H1 (cell line): ENCODE measurements around the gene GATD1. TPM values are rescaled to one million over a fixed set of nuclear protein-coding genes. Genes with fewer than 3 reads are reported as not detected.

Source experiments
- CTCF ChIA-PET: fragments of 300-600 bp; sonication (Branson Sonifier 250); formaldehyde crosslinking; loops from one replicate; lab custom pipeline; 2021; ENCODE audit not compliant: partially characterized antibody; lab: Charles Lee
- POLR2A ChIA-PET: fragments of 300-600 bp; sonication (Branson Sonifier 250); formaldehyde crosslinking; loops from one replicate; lab custom pipeline; 2021; ENCODE audit warnings: inconsistent platforms; ENCODE audit not compliant: partially characterized antibody; lab: Charles Lee
- DNase-seq, 2 experiments: peaks; one replicate each; pipeline versions ENCODE4 v3.0.0 to v3.0.0-alpha.2; 2010 to 2022; ENCODE audit warnings: low spot score in 2 of 2, low read depth in 1 of 2, mixed read lengths in 1 of 2
- FAIRE-seq: peaks from 2 replicates; lab custom pipeline; 2011; peaks lifted over from hg19 to GRCh38; lab: Jason Lieb, UNC
- H2AFZ ChIP-seq: 2 replicates; pipeline ENCODE4 v1.8.1; 2012; ENCODE audit warnings: low read length, inconsistent platforms
- H2AK5ac ChIP-seq: 2 replicates; pipeline ENCODE4 v1.6.1; 2013; ENCODE audit warnings: low read depth, low read length
- H2BK120ac ChIP-seq: replicated peaks from 2 replicates; pipeline ENCODE3; 2013; ENCODE audit warnings: low read depth, low read length, inconsistent platforms
- H2BK12ac ChIP-seq: 2 replicates; pipeline ENCODE4 v1.6.1; 2013; ENCODE audit warnings: low read depth, low read length
- H2BK15ac ChIP-seq: 2 replicates; pipeline ENCODE4 v1.6.1; 2013; ENCODE audit warnings: low read length
- H2BK20ac ChIP-seq: 2 replicates; pipeline ENCODE4 v1.6.1; 2013; ENCODE audit warnings: low read length
- H2BK5ac ChIP-seq: 2 replicates; pipeline ENCODE4 v1.6.1; 2013; ENCODE audit warnings: low read depth, low read length
- H3K14ac ChIP-seq: 2 replicates; pipeline ENCODE4 v1.6.1; 2013; ENCODE audit warnings: inconsistent platforms; ENCODE audit not compliant: insufficient read length
- H3K18ac ChIP-seq: 2 replicates; pipeline ENCODE4 v1.6.1; 2013; ENCODE audit warnings: low read length; ENCODE audit errors: extremely low read depth
- H3K23ac ChIP-seq: 2 replicates; pipeline ENCODE4 v1.6.1; 2013; ENCODE audit warnings: inconsistent platforms; ENCODE audit not compliant: insufficient read length
- H3K23me2 ChIP-seq: 2 replicates; pipeline ENCODE4 v1.6.1; 2013; ENCODE audit warnings: low read depth, low read length
- H3K27ac ChIP-seq: 2 replicates; pipeline ENCODE4 v1.6.1; 2011; ENCODE audit warnings: low read depth, low read length, inconsistent platforms
- H3K27me3 ChIP-seq, 4 experiments: replicated peaks in 1 of 4; 1 replicate in 1 of 4; 2 replicates in 3 of 4; pipeline versions ENCODE4 v1.6.1 to v1.8.1; 2011 to 2013; ENCODE audit warnings: low read length in 3 of 4, mild to moderate bottlenecking in 3 of 4, inconsistent platforms in 2 of 4, mixed read lengths in 2 of 4, moderate library complexity in 1 of 4; ENCODE audit not compliant: control insufficient read depth in 3 of 4, insufficient read depth in 3 of 4; ENCODE audit errors: extremely low read depth in 1 of 4
- H3K36me3 ChIP-seq, 4 experiments: 2 replicates each; pipeline versions ENCODE4 v1.6.1 to v1.8.1; 2011 to 2013; ENCODE audit warnings: mild to moderate bottlenecking in 4 of 4, low read length in 3 of 4, moderate library complexity in 2 of 4, control low read depth in 1 of 4, inconsistent platforms in 1 of 4; ENCODE audit not compliant: insufficient read depth in 4 of 4, control insufficient read depth in 2 of 4
- H3K4ac ChIP-seq: replicated peaks from 2 replicates; pipeline ENCODE3; 2013; ENCODE audit warnings: low read length, low read depth, mixed read lengths, inconsistent platforms; ENCODE audit not compliant: insufficient read length
- H3K4me1 ChIP-seq, 4 experiments: replicated peaks in 1 of 4; 1 replicate in 1 of 4; 2 replicates in 3 of 4; pipeline versions ENCODE4 v1.6.1 to v1.8.1; 2011 to 2013; ENCODE audit warnings: low read length in 3 of 4, inconsistent platforms in 2 of 4, mixed read lengths in 1 of 4; ENCODE audit not compliant: insufficient read depth in 4 of 4, control insufficient read depth in 3 of 4
- H3K4me2 ChIP-seq, 2 experiments: 2 replicates each; pipeline versions ENCODE4 v1.6.1 to v1.8.1; 2011 to 2013; ENCODE audit warnings: low read depth in 2 of 2, low read length in 2 of 2, control low read depth in 1 of 2, inconsistent platforms in 1 of 2, mild to moderate bottlenecking in 1 of 2; ENCODE audit not compliant: insufficient read depth in 1 of 2
- H3K4me3 ChIP-seq, 4 experiments: fragments of 200-600, 300-600 bp in 1 of 4; sonication (generic), shearing (Covaris generic), sonication (Bioruptor Twin) in 1 of 4; 2 replicates each; pipeline versions ENCODE4 v1.5.1 to v1.8.1; 2011 to 2016; ENCODE audit warnings: low read length in 4 of 4, low read depth in 3 of 4, control low read depth in 2 of 4, inconsistent platforms in 2 of 4, mild to moderate bottlenecking in 2 of 4, mixed read lengths in 1 of 4, moderate library complexity in 1 of 4; ENCODE audit not compliant: insufficient read depth in 2 of 4; ENCODE audit errors: extremely low read depth in 1 of 4
- H3K56ac ChIP-seq: replicated peaks from 2 replicates; pipeline ENCODE3; 2013; ENCODE audit warnings: low read depth, mild to moderate bottlenecking, mixed read lengths, low read length, inconsistent platforms; ENCODE audit not compliant: insufficient read length
- H3K79me1 ChIP-seq: 2 replicates; pipeline ENCODE4 v1.6.1; 2013; ENCODE audit warnings: low read depth, low read length, control low read depth
- H3K79me2 ChIP-seq, 2 experiments: 2 replicates each; pipeline versions ENCODE4 v1.6.1 to v1.8.1; 2012 to 2013; ENCODE audit warnings: low read length in 2 of 2, mild to moderate bottlenecking in 2 of 2, inconsistent platforms in 1 of 2; ENCODE audit not compliant: insufficient read depth in 2 of 2, control insufficient read depth in 1 of 2
- H3K9ac ChIP-seq, 4 experiments: replicated peaks in 1 of 4; 1 replicate in 1 of 4; 2 replicates in 3 of 4; pipeline versions ENCODE4 v1.6.1 to v1.8.1; 2011 to 2013; ENCODE audit warnings: low read depth in 3 of 4, low read length in 3 of 4, control low read depth in 2 of 4, mild to moderate bottlenecking in 2 of 4, moderate library complexity in 2 of 4, inconsistent platforms in 1 of 4; ENCODE audit errors: extremely low read depth in 1 of 4
- H3K9me3 ChIP-seq, 2 experiments: 2 replicates each; pipeline versions ENCODE4 v1.6.1 to v1.8.1; 2012 to 2013; ENCODE audit warnings: mild to moderate bottlenecking in 2 of 2, moderate library complexity in 2 of 2, control low read depth in 1 of 2, inconsistent platforms in 1 of 2, low read depth in 1 of 2, low read length in 1 of 2, mixed read lengths in 1 of 2; ENCODE audit not compliant: insufficient read depth in 2 of 2
- H4K20me1 ChIP-seq, 2 experiments: replicated peaks in 1 of 2; 2 replicates each; pipeline versions ENCODE3 to v1.8.1; 2011 to 2013; ENCODE audit warnings: inconsistent platforms in 2 of 2, low read length in 2 of 2, mild to moderate bottlenecking in 1 of 2; ENCODE audit not compliant: insufficient read depth in 2 of 2, control insufficient read depth in 1 of 2
- H4K5ac ChIP-seq: 2 replicates; pipeline ENCODE4 v1.6.1; 2013; ENCODE audit warnings: low read length, low read depth, mixed read lengths, inconsistent platforms; ENCODE audit not compliant: insufficient read length
- H4K8ac ChIP-seq: 2 replicates; pipeline ENCODE4 v1.8.0; 2013; ENCODE audit warnings: mild to moderate bottlenecking, moderate library complexity, low read length, inconsistent platforms; ENCODE audit not compliant: insufficient read depth; ENCODE audit errors: extremely low read depth
- H4K91ac ChIP-seq: replicated peaks from 2 replicates; pipeline ENCODE3; 2013; ENCODE audit warnings: low read length, mixed read lengths, inconsistent platforms; ENCODE audit not compliant: insufficient read length
- NRF1 ChIP-seq: IDR thresholded peaks from 2 replicates; pipeline ENCODE4 v1.6.1; 2011; ENCODE audit warnings: mild to moderate bottlenecking, low read depth, low read length, improper control_type of control experiment
- WGBS, 2 experiments: shearing (Covaris generic) in 1 of 2; methylation state at CpG; one replicate each; pipeline versions ENCODE4 v1.1.6 to v1.1.7; 2013 to 2015; ENCODE audit warnings: low lambda C conversion rate in 2 of 2, mixed read lengths in 2 of 2, inconsistent platforms in 1 of 2, low coverage in 1 of 2, missing lambda C conversion rate in 1 of 2; ENCODE audit not compliant: insufficient replicate concordance in 2 of 2, insufficient coverage in 1 of 2, insufficient read length in 1 of 2; ENCODE audit errors: extremely low coverage in 1 of 2, missing lambda C conversion rate in 1 of 2; 5-methylcytosine and 5-hydroxymethylcytosine counted together
- polyA plus RNA-seq, 7 experiments: library from polyadenylated mRNA; depleted of rRNA in 3 of 7; stranded (reverse) in 5 of 7; unstranded in 2 of 7; fragments of >200 nt in 5 of 7; fragments of 200-250 nt in 2 of 7; gene quantifications; 1 replicate in 5 of 7; 2 replicates in 1 of 7; 4 replicates in 1 of 7; pipeline versions ENCODE4 v1.2.1 to v1.2.3, GENCODE V29; 2011 to 2013; ENCODE audit warnings: missing spikeins in 2 of 7, mixed read lengths in 2 of 7
- total RNA-seq: library from RNA; stranded (reverse); fragmentation: NEBNext Ultra II Directional; extraction: Animal tissue kit (Norgen Biotek cat#: 25700); gene quantifications from 2 replicates; pipeline ENCODE4 v1.2.1, GENCODE V29; 2021
- TF ChIP-seq, protein P1 (sequence below): IDR thresholded peaks from 2 replicates; pipeline ENCODE4 v1.6.1; 2012; ENCODE audit warnings: inconsistent platforms

GATD1 gene
- total and polyA plus RNA-seq, 2 of the 8 experiments (the other 6 are each of a cell fraction or from before 2014, with no cell fraction given): 47.5 to 54.8 TPM

DNA sequence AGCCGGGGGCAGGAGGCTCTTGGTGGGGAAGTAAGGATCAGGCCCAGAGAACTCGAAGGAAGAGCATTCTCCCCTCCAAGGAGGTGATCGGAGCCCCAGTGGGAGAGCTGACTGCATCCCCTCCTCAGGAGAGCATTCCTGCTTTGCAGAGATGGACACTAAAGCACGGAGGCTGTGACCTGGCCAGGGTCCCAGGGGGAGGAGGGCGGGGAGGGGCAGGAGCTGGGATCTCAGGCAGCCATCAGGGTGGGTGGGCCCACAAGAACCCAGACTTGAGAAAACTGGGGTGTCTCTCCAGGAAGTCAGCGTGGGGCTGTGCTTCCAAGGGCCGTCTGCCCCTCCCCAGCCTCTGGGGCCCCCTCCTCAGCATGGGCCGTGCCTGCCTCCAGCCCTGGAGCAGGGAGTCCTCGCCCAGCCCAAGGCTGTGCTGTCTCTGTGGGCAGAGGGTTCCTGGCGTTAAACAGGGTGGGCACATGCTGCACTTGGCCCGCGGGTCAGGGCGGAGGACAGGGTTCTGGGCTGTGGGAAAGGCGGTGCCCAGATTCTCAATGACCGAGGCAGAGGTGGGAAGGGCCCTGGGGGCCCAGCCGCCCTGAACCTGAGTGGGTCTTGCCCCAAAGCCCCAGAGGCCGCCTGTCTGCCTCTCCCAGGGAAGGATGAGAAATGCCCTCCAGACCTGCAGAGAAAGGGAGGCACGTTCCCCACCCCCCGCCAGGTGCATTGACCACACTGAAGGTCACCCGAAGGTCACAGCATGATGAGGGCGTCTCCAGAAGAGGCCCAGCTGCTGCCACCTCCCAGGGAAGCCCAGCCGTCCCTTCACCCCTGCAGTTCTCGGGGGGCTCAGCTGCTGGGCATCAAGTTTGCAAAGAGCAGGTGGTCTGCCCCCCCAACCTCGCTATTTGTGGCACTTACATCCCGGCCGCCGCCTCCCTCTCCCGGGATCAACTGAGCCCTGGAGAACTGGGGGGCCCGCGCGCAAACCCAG, 12.0 kb upstream of the GATD1 start:
- no peak overlapping the region for H4K5ac ChIP-seq
- no peak overlapping the region for H2BK20ac ChIP-seq
- no peak overlapping the region for H2AFZ ChIP-seq
- no peak overlapping the region for H2BK5ac ChIP-seq
- H4K20me1 ChIP-seq: peaks cover 2 to 11% of the 10 kb centered on the region in 2 experiments
- TF ChIP-seq, protein P1, sequence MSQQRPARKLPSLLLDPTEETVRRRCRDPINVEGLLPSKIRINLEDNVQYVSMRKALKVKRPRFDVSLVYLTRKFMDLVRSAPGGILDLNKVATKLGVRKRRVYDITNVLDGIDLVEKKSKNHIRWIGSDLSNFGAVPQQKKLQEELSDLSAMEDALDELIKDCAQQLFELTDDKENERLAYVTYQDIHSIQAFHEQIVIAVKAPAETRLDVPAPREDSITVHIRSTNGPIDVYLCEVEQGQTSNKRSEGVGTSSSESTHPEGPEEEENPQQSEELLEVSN: 0 out of 2 replicates have a peak, but pooled peaks have one; percentile 17
- TF ChIP-seq NRF1: no peak
- TF ChIP-seq, all 59 proteins: peak for 1
- FAIRE-seq (no peak), DNase-seq (no peak)
- Histone ChIP-seq H3K18ac (peak overlapping the region; percentile 32), H3K27me3 (no peaks in the 10 kb centered on the region), H4K91ac (no peak overlapping the region), H4K8ac (peak overlapping the region; percentile 35), H3K23me2 (no peaks in the 10 kb centered on the region; the same call in 1 of the 2 replicates), H3K4me3 (peak overlapping the region in 2 of 4 experiments; percentile 11 to 44; a peak in 3 of 8 replicates), H2BK15ac (no peak overlapping the region), H3K79me2 (no peaks in the 10 kb centered on the region), H3K4me2 (peak overlapping the region; percentile 46 to 60), H3K23ac (no peak overlapping the region), H3K27ac (no peak overlapping the region), H3K9ac (no peak overlapping the region), H3K14ac (no peak overlapping the region), H3K36me3 (peaks cover 0 to 9% (median 0%) of the 10 kb centered on the region in 4 experiments; a peak in 3 of 8 replicates), H2BK12ac (peak overlapping the region; percentile 23; the same call in 1 of the 2 replicates), H3K4ac (no peak overlapping the region), H3K4me1 (peaks cover 0 to 18% (median 11%) of the 10 kb centered on the region in 4 experiments; a peak in 6 of 7 replicates), H2AK5ac (no peak overlapping the region), H3K56ac (no peak overlapping the region), H3K9me3 (no peaks in the 10 kb centered on the region), H2BK120ac (no peak overlapping the region), H3K79me1 (peaks cover 3% of the 10 kb centered on the region; the same call in 1 of the 2 replicates)
- ChIA-PET POLR2A (interaction anchor here (0.9 to 53.0 kb wide), 11 partner anchors 9 to 168 kb away, joined by 3 to 1917 read pairs (median 4); partner anchors contain the start of genes CD151, CRACR2B, GATD1 and PIDD1), CTCF (interaction anchor here (1.0 kb wide), 2 partner anchors 14 to 15 kb away, joined by 3 to 4 read pairs; no protein-coding TSS in a partner anchor)
- 77% methylated on average over 15 of the region's 31 CpGs; no CpG with 5 or more reads in 1 of the 2 experiments for WGBS, 2 experiments
